ENCODE measurements around the gene NSD2.
"Not testable (repeated sequence)": the region's sequence is repeated elsewhere in the genome, so short reads cannot be mapped to it uniquely, and the experiment has no call there.

NSD2 gene

DNA sequence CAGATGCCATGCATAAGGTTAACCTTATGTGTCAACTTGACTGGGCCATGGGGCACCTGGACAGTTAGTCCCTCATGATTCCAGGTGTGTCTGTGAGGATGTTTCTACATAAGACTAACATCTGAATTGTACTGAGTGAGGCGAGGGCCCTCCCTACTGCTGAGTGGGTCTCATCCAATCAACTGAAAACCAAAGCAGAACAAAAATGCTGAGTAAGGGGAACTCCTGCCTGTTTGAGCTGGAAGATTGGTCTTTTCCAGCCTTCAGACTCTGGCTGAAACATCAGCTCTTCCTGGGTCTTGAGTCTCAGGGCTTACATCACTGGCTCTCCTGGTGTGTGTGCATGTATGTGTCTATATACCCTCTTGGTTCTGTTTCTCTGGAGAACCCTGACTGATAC, 123.7 kb downstream of the NSD2 start:
- peaks cover 20% of the 10 kb centered on the region for H3K36me3 ChIP-seq (ENCODE audit: control insufficient read depth, insufficient read depth, low read length)
- H3K9ac ChIP-seq (ENCODE audit: low read length): no peak overlapping the region
- no peak overlapping the region for H3K27ac ChIP-seq (ENCODE audit: low read depth, low read length)
- peaks cover 3% of the 10 kb centered on the region; the same call in 1 of the 2 replicates for H3K4me1 ChIP-seq (ENCODE audit: control insufficient read depth, insufficient read depth, low read length)
- no peak overlapping the region for H3K4me3 ChIP-seq (ENCODE audit: low read depth, low read length)
- no peaks in the 10 kb centered on the region for H3K27me3 ChIP-seq (ENCODE audit: control insufficient read depth, insufficient read depth, low read length)
- peaks cover 3% of the 10 kb centered on the region; the same call in 1 of the 2 replicates for H3K9me3 ChIP-seq (ENCODE audit: control insufficient read depth, insufficient read depth, low read depth, low read length)

GRCh38 chr4:1996866-1997611, 125.8 kb downstream of the NSD2 start:
- H3K4me1 ChIP-seq (ENCODE audit: control insufficient read depth, insufficient read depth, low read length): peaks cover 3% of the 10 kb centered on the region; the same call in 1 of the 2 replicates
- H3K27me3 ChIP-seq (ENCODE audit: control insufficient read depth, insufficient read depth, low read length): no peaks in the 10 kb centered on the region
- H3K9ac ChIP-seq (ENCODE audit: low read length): no peak overlapping the region
- no peak overlapping the region for H3K27ac ChIP-seq (ENCODE audit: low read depth, low read length)
- no peak overlapping the region for H3K4me3 ChIP-seq (ENCODE audit: low read depth, low read length)
- peaks cover 6% of the 10 kb centered on the region; the same call in 1 of the 2 replicates for H3K36me3 ChIP-seq (ENCODE audit: control insufficient read depth, insufficient read depth, low read length)
- H3K9me3 ChIP-seq (ENCODE audit: control insufficient read depth, insufficient read depth, low read depth, low read length): peaks cover 3% of the 10 kb centered on the region; the same call in 1 of the 2 replicates

DNA sequence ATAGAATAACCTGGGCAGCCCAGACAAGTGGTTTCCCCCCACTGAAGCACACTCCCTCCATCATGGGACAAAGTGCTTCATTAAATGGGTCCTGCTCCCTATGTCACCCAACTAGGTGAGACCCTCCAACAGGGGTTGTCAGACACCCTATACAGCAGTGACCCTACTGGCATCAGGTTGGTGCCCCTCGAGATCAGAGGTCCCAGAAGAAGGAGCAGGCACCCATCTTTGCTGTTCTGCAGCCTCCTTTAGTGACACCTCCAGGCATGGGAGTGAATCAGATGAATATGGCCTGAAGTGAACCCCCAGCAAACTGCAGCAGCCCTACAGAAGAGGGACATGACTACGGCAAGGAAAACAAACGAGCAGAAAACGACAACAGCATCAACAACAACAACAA, 126.5 kb downstream of the NSD2 start:
- peaks cover 3% of the 10 kb centered on the region; the same call in 1 of the 2 replicates for H3K9me3 ChIP-seq (ENCODE audit: control insufficient read depth, insufficient read depth, low read depth, low read length)
- no peak overlapping the region for H3K27ac ChIP-seq (ENCODE audit: low read depth, low read length)
- peaks cover 6% of the 10 kb centered on the region; the same call in 1 of the 2 replicates for H3K36me3 ChIP-seq (ENCODE audit: control insufficient read depth, insufficient read depth, low read length)
- H3K4me1 ChIP-seq (ENCODE audit: control insufficient read depth, insufficient read depth, low read length): no peaks in the 10 kb centered on the region
- H3K4me3 ChIP-seq (ENCODE audit: low read depth, low read length): no peak overlapping the region
- H3K9ac ChIP-seq (ENCODE audit: low read length): no peak overlapping the region
- H3K27me3 ChIP-seq (ENCODE audit: control insufficient read depth, insufficient read depth, low read length): no peaks in the 10 kb centered on the region

- H3K4me3 ChIP-seq (ENCODE audit: low read depth, low read length): no peak overlapping the region
- peaks cover 3% of the 10 kb centered on the region; the same call in 1 of the 2 replicates for H3K9me3 ChIP-seq (ENCODE audit: control insufficient read depth, insufficient read depth, low read depth, low read length)
- no peak overlapping the region for H3K9ac ChIP-seq (ENCODE audit: low read length)
- no peak overlapping the region for H3K27ac ChIP-seq (ENCODE audit: low read depth, low read length)
- H3K27me3 ChIP-seq (ENCODE audit: control insufficient read depth, insufficient read depth, low read length): no peaks in the 10 kb centered on the region
- H3K36me3 ChIP-seq (ENCODE audit: control insufficient read depth, insufficient read depth, low read length): peaks cover 8% of the 10 kb centered on the region; the same call in 1 of the 2 replicates
- H3K4me1 ChIP-seq (ENCODE audit: control insufficient read depth, insufficient read depth, low read length): no peaks in the 10 kb centered on the region
These were observed 127.1 kb downstream of the NSD2 start for GRCh38 chr4:1998296-1998695.

DNA sequence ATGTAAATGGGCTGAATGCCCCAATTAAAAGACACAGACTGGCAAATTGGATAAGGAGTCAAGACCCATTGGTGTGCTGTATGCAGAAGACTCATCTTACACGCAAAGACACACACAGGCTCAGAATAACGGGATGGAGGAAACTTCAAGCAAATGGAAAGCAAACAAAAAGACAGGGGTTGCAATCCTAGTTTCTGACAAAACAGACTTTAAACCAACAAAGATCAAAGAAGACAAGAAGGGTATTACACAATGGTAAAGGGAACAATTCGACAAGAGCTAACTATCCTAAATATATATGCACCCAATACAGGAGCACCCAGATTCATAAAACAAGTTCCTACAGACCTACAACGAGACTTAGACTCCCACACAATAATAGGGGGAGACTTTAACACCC, 128.1 kb downstream of the NSD2 start:
- not testable (repeated sequence) for H3K4me1 ChIP-seq (ENCODE audit: control insufficient read depth, insufficient read depth, low read length); H3K4me3 ChIP-seq (ENCODE audit: low read depth, low read length); H3K9me3 ChIP-seq (ENCODE audit: control insufficient read depth, insufficient read depth, low read depth, low read length); H3K27me3 ChIP-seq (ENCODE audit: control insufficient read depth, insufficient read depth, low read length); H3K27ac ChIP-seq (ENCODE audit: low read depth, low read length); H3K9ac ChIP-seq (ENCODE audit: low read length)
- H3K36me3 ChIP-seq (ENCODE audit: control insufficient read depth, insufficient read depth, low read length): peaks cover 11% of the 10 kb centered on the region; the same call in 1 of the 2 replicates

DNA sequence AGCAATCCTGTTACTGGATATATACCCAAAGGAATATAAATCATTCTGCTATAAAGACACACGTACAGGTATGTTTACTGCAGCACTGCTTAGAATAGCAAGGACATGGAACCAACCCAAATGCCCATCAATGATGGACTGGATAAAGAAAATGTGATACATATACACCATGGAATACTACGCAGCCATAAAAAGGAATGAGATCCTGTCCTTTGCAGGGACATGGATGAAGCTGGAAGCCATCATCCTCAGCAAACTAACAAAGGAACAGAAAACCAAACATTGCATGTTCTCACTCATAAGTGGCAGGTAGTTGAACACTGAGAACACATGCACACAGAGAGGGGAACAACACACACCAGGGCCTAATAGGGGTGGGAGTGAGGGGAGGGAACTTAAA, 132.2 kb downstream of the NSD2 start:
- not testable (repeated sequence) for H3K9ac ChIP-seq (ENCODE audit: low read length); H3K27me3 ChIP-seq (ENCODE audit: control insufficient read depth, insufficient read depth, low read length); H3K4me1 ChIP-seq (ENCODE audit: control insufficient read depth, insufficient read depth, low read length); H3K27ac ChIP-seq (ENCODE audit: low read depth, low read length); H3K4me3 ChIP-seq (ENCODE audit: low read depth, low read length); H3K9me3 ChIP-seq (ENCODE audit: control insufficient read depth, insufficient read depth, low read depth, low read length); H3K36me3 ChIP-seq (ENCODE audit: control insufficient read depth, insufficient read depth, low read length)

DNA sequence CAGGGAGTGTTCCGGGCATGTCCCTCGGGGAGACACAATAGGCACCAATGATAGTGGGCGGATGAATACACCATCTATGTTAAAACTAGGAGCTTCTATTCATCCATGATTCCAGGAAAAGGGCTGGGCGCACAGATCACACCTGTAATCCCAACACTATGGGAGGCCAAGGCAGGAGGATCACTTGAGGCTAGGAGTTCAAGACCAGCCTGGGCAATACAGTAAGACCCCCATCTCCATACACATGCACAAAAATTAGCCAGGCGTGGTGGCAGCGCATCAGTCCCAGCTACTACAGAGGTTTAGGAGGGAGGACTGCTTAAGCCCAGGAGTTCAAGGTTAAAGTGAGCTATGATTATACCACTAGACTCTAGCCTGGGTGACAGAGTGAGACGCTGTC, 135.2 kb downstream of the NSD2 start:
- no peak overlapping the region for H3K27ac ChIP-seq (ENCODE audit: low read depth, low read length)
- H3K4me3 ChIP-seq (ENCODE audit: low read depth, low read length): no peak overlapping the region
- H3K27me3 ChIP-seq (ENCODE audit: control insufficient read depth, insufficient read depth, low read length): no peaks in the 10 kb centered on the region
- no peaks in the 10 kb centered on the region for H3K9me3 ChIP-seq (ENCODE audit: control insufficient read depth, insufficient read depth, low read depth, low read length)
- H3K9ac ChIP-seq (ENCODE audit: low read length): no peak overlapping the region
- peaks cover 9% of the 10 kb centered on the region for H3K36me3 ChIP-seq (ENCODE audit: control insufficient read depth, insufficient read depth, low read length)
- peaks cover 5% of the 10 kb centered on the region; the same call in 1 of the 2 replicates for H3K4me1 ChIP-seq (ENCODE audit: control insufficient read depth, insufficient read depth, low read length)

GRCh38 chr4:2006956-2007653, 135.9 kb downstream of the NSD2 start:
- H3K4me1 ChIP-seq (ENCODE audit: control insufficient read depth, insufficient read depth, low read length): peaks cover 5% of the 10 kb centered on the region; the same call in 1 of the 2 replicates
- H3K9me3 ChIP-seq (ENCODE audit: control insufficient read depth, insufficient read depth, low read depth, low read length): no peaks in the 10 kb centered on the region
- peaks cover 9% of the 10 kb centered on the region for H3K36me3 ChIP-seq (ENCODE audit: control insufficient read depth, insufficient read depth, low read length)
- no peak overlapping the region for H3K9ac ChIP-seq (ENCODE audit: low read length)
- peak overlapping the region; percentile 100 for H3K4me3 ChIP-seq (ENCODE audit: low read depth, low read length)
- H3K27me3 ChIP-seq (ENCODE audit: control insufficient read depth, insufficient read depth, low read length): no peaks in the 10 kb centered on the region
- H3K27ac ChIP-seq (ENCODE audit: low read depth, low read length): no peak overlapping the region

GRCh38 chr4:2007804-2008670, 136.8 kb downstream of the NSD2 start:
- peak overlapping the region; percentile 100 for H3K4me3 ChIP-seq (ENCODE audit: low read depth, low read length)
- peak overlapping the region; percentile 95 for H3K9ac ChIP-seq (ENCODE audit: low read length)
- no peak overlapping the region for H3K27ac ChIP-seq (ENCODE audit: low read depth, low read length)
- H3K27me3 ChIP-seq (ENCODE audit: control insufficient read depth, insufficient read depth, low read length): no peaks in the 10 kb centered on the region
- H3K36me3 ChIP-seq (ENCODE audit: control insufficient read depth, insufficient read depth, low read length): peaks cover 9% of the 10 kb centered on the region
- H3K9me3 ChIP-seq (ENCODE audit: control insufficient read depth, insufficient read depth, low read depth, low read length): no peaks in the 10 kb centered on the region
- H3K4me1 ChIP-seq (ENCODE audit: control insufficient read depth, insufficient read depth, low read length): peaks cover 5% of the 10 kb centered on the region; the same call in 1 of the 2 replicates

DNA sequence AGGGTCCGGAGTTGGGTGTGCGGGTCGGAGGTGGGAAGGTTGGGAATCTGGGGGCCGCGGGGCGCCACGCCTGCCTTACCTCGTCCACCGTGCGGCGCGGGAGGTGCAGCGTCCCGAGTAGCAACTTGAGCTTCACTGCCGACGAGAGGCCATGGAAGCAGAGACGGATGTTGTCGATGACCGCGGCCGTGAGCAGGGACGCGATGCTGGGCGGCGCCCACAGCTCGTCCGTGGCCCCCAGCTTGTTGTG, 137.4 kb downstream of the NSD2 start:
- H3K4me1 ChIP-seq (ENCODE audit: control insufficient read depth, insufficient read depth, low read length): peaks cover 5% of the 10 kb centered on the region; the same call in 1 of the 2 replicates

More for the DNA sequence above, 137.4 kb downstream of the NSD2 start:
- Histone ChIP-seq H3K9me3 (ENCODE audit: control insufficient read depth, insufficient read depth, low read depth, low read length) (no peaks in the 10 kb centered on the region), H3K4me3 (ENCODE audit: low read depth, low read length) (peak overlapping the region; percentile 100), H3K27ac (ENCODE audit: low read depth, low read length) (peak overlapping the region; percentile 100), H3K27me3 (ENCODE audit: control insufficient read depth, insufficient read depth, low read length) (no peaks in the 10 kb centered on the region), H3K36me3 (ENCODE audit: control insufficient read depth, insufficient read depth, low read length) (peaks cover 5% of the 10 kb centered on the region), H3K9ac (ENCODE audit: low read length) (peak overlapping the region; percentile 95)

All from HUES6 (cell line).